HEK293T (cell line): ENCODE measurements around the gene WNK1.

Source experiments
- ARNT ChIP-seq: fragments of 450-650 bp; IDR thresholded peaks from 2 replicates; pipeline ENCODE4 v1.6.1; 2017; ENCODE audit warnings: mild to moderate bottlenecking
- FOXA1 ChIP-seq: fragments of 450-650 bp; IDR thresholded peaks from 2 replicates; pipeline ENCODE4 v1.6.1; 2016; ENCODE audit warnings: mild to moderate bottlenecking
- FOXM1 ChIP-seq: fragments of 450-650 bp; IDR thresholded peaks from 2 replicates; pipeline ENCODE4 v1.6.1; 2017; ENCODE audit warnings: mild to moderate bottlenecking, borderline replicate concordance
- HDGF ChIP-seq: fragments of 450-650 bp; IDR thresholded peaks from 2 replicates; pipeline ENCODE4 v1.6.1; 2017; ENCODE audit warnings: antibody characterized with exemption, borderline replicate concordance
- SP1 ChIP-seq: fragments of 450-650 bp; IDR thresholded peaks from 2 replicates; pipeline ENCODE4 v1.6.1; 2017
- SUZ12 ChIP-seq: fragments of 450-650 bp; IDR thresholded peaks from 2 replicates; pipeline ENCODE4 v1.6.1; 2016; ENCODE audit warnings: mild to moderate bottlenecking
- TARDBP ChIP-seq: fragments of 450-650 bp; IDR thresholded peaks from 2 replicates; pipeline ENCODE4 v1.6.1; 2016
- TF ChIP-seq, protein P1 (sequence below): fragments of 450-650 bp; IDR thresholded peaks from 2 replicates; pipeline ENCODE4 v1.6.1; 2016

DNA sequence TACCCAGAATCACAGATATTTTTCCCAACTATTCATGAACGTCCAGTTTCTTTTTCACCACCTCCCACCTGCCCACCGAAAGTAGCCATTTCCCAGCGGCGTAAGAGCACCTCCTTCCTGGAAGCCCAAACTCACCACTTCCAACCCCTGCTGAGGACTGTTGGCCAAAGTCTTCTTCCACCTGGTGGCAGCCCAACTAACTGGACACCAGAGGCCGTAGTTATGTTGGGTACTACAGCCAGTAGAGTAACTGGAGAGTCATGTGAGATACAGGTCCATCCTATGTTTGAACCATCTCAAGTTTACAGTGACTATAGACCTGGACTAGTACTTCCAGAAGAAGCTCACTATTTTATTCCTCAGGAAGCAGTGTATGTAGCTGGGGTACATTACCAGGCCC is 115.5 kb downstream of the WNK1 start:
- no peak for TF ChIP-seq FOXA1
- no peak for TF ChIP-seq FOXM1
- no peak for TF ChIP-seq ARNT
- no peak for TF ChIP-seq TARDBP
- no peak for TF ChIP-seq SUZ12
- TF ChIP-seq, protein P1, sequence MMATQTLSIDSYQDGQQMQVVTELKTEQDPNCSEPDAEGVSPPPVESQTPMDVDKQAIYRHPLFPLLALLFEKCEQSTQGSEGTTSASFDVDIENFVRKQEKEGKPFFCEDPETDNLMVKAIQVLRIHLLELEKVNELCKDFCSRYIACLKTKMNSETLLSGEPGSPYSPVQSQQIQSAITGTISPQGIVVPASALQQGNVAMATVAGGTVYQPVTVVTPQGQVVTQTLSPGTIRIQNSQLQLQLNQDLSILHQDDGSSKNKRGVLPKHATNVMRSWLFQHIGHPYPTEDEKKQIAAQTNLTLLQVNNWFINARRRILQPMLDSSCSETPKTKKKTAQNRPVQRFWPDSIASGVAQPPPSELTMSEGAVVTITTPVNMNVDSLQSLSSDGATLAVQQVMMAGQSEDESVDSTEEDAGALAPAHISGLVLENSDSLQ, result no peak
- no peak for TF ChIP-seq HDGF
- no peak for TF ChIP-seq SP1
